HL-60 (cell line): Measurements from ENCODE around the gene SRP19.

Experiments
- DNase-seq, 2 experiments: peaks; one replicate each; pipeline ENCODE4 v3.0.0-alpha.2; 2010 to 2020; ENCODE audit warnings: low read depth in 1 of 2, low spot score in 1 of 2
- H3K27ac ChIP-seq: fragments of 250-450 bp; sonication (Bioruptor Pico); replicated peaks from 2 replicates; pipeline ENCODE4 v1.5.1; 2020; ENCODE audit warnings: mild to moderate bottlenecking, moderate library complexity
- H3K27me3 ChIP-seq: fragments of 250-450 bp; sonication (Bioruptor Pico); 2 replicates; pipeline ENCODE4 v1.5.1; 2021; ENCODE audit warnings: mild to moderate bottlenecking, moderate library complexity; ENCODE audit not compliant: insufficient read depth, poor library complexity, severe bottlenecking
- H3K4me3 ChIP-seq: replicated peaks from 2 replicates; pipeline ENCODE4 v1.5.1; 2011; ENCODE audit warnings: mild to moderate bottlenecking, control low read depth, low read length; ENCODE audit not compliant: insufficient read depth
- CTCF ChIP-seq: IDR thresholded peaks from one replicate; pipeline ENCODE4 v1.5.1; 2011; ENCODE audit warnings: low read length, control low read depth, inconsistent platforms; ENCODE audit not compliant: insufficient read depth
- GABPA ChIP-seq: IDR thresholded peaks from 2 replicates; pipeline ENCODE4 v1.6.1; 2012; ENCODE audit warnings: low read depth
- POLR2AphosphoS5 ChIP-seq: IDR thresholded peaks from 2 replicates; pipeline ENCODE4 v1.6.1; 2012; ENCODE audit warnings: low read depth
- REST ChIP-seq: IDR thresholded peaks from 2 replicates; pipeline ENCODE4 v1.6.1; 2012; ENCODE audit warnings: low read depth; ENCODE audit not compliant: insufficient replicate concordance
- SPI1 ChIP-seq: IDR thresholded peaks from 2 replicates; pipeline ENCODE4 v1.6.1; 2012; ENCODE audit warnings: low read depth, mild to moderate bottlenecking, borderline replicate concordance

The SRP19 gene

GRCh38 chr5:112863549-112863948 lies 2.5 kb downstream of the SRP19 start:
- H3K4me3 ChIP-seq: no peak overlapping the region
- H3K27ac ChIP-seq: no peak overlapping the region
- TF ChIP-seq SPI1 (no peak), GABPA (no peak), CTCF (no peak)
- DNase-seq: no peak
- H3K27me3 ChIP-seq: no peaks in the 10 kb centered on the region

GRCh38 chr5:112865128-112865527 lies 4.0 kb downstream of the SRP19 start:
- no peak for TF ChIP-seq CTCF
- no peak for TF ChIP-seq REST
- no peak for TF ChIP-seq SPI1
- no peak for TF ChIP-seq GABPA

DNA sequence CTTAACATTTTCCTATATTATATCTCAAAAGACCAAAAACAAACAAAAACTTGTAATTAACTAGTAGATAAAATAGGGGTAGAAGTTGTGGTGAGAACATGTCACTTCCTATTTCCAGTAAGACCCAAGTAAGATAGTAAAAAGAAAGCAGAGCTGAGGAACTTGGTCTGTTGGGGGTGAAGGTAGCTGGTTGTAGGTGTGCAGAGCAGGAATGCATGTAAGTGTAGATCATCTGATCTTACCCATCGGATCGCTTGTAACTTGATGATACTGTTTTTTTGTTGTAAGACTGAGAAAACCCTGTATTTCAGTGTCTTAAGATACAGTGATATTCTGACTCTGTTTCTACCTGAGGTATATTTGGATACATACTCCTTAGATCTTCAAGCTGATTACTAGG lies 5.7 kb downstream of the SRP19 start:
- DNase-seq: no peak
- TF ChIP-seq POLR2AphosphoS5 (no peak), SPI1 (no peak), GABPA (no peak), REST (no peak), CTCF (no peak)
- H3K4me3 ChIP-seq: no peak overlapping the region
- H3K27ac ChIP-seq: no peak overlapping the region
- H3K27me3 ChIP-seq: no peaks in the 10 kb centered on the region

More at GRCh38 chr5:112865128-112865527, 4.0 kb downstream of the SRP19 start:
- Histone ChIP-seq H3K4me3 (no peak overlapping the region), H3K27ac (no peak overlapping the region), H3K27me3 (no peaks in the 10 kb centered on the region)
- DNase-seq: no peak

DNA sequence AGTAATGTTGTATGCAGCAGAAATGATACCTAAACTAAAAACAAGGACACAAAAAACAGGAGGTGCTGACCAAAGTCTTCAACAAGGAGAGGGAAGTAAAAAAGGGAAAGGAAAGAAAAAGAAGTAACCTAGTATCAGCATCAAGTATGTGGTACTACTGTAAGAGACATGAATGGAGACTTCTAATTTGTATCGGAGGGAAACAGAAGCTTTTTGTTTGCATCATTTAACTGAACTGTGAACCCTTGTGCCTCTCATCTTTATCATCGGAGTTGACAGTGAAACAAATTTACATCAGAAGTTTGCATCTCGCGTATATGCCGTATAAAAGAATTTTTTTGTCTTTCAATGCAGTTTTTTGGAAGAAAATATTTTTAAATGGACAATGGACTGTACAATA lies 6.3 kb downstream of the SRP19 start:
- DNase-seq: no peak
- Histone ChIP-seq H3K27me3 (no peaks in the 10 kb centered on the region), H3K4me3 (no peak overlapping the region), H3K27ac (no peak overlapping the region)
- TF ChIP-seq GABPA (no peak), POLR2AphosphoS5 (no peak), SPI1 (no peak), REST (no peak), CTCF (no peak)
